HG03097 (cell line): ENCODE data around the gene CEACAM16.
"Not testable (repeated sequence)": the region's sequence is repeated elsewhere in the genome, so short reads cannot be mapped to it uniquely, and the experiment has no call there.

Experiments used
- ATAC-seq: cut with Tn5 transposase; IDR thresholded peaks from one replicate; pipeline ENCODE4 v1.9.1; 2021; ENCODE audit not compliant: unreplicated experiment, low FRiP score

The CEACAM16 gene, protein sequence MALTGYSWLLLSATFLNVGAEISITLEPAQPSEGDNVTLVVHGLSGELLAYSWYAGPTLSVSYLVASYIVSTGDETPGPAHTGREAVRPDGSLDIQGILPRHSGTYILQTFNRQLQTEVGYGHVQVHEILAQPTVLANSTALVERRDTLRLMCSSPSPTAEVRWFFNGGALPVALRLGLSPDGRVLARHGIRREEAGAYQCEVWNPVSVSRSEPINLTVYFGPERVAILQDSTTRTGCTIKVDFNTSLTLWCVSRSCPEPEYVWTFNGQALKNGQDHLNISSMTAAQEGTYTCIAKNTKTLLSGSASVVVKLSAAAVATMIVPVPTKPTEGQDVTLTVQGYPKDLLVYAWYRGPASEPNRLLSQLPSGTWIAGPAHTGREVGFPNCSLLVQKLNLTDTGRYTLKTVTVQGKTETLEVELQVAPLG

DNA sequence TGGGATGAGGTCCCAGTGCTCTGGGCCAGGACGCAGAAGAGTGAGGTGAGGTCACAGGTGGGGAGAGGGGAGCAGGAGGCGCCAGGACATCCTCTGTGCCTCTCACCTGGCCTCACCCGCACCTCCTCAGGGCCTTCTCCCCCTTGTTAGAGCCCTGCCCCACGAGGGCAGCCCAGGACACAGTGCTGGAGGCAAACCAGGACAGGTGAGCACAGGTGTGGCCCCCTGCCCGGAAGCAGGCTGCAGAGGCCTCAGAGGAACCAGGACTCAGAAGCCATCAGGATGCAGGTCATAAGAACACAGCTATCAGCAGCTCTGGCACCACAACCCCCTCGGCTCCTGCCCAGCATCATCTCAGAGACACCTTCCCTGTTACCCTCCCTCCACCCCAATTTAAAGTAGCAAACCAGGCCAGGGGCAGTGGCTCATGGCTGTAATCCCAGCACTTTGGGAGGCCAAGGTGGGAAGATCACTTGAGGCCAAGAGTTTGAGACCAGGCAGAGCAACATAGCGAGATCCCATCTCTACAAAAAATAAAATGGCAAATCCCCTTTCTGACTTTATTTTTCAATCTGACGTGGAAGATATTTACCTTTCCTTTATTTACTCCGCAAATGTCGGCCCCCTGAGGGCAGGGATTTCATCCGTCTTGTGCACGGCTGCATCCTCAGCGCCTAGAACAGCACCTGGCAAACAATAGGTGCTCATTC lies at the start of gene CEACAM16:
Gene CEACAM16, plus strand, starts transcription at position 660 of the 710 bp plus-strand sequence. CDS start 2,306 bp downstream, outside the sequence.
- ATAC-seq, result no peak

- no peak for ATAC-seq
These were observed 49.3 kb upstream of the CEACAM16 start for GRCh38 chr19:44649578-44650145.

DNA sequence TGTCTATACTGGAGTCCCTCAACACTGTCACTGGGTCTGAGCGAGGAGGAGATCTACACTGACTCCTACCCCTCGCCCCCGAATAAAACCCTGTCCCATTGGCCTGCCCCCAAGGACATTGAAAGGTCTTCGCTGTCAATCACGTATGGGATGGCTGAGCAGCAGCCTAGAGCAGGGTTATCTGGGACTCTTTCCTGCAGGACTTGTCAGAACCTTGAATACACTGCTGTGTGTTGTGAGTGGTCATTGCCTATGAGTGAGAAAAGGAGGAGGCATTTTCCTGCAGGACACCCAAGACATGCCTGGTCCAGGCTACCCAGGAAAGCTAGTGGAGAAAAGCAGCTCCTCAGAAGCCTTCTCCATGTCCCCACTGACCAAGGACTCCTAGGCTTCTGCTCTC lies 45.6 kb upstream of the CEACAM16 start:
- ATAC-seq, result no peak

- ATAC-seq, result peak; percentile 73
These were observed 44.8 kb upstream of the CEACAM16 start for GRCh38 chr19:44653977-44654774.

DNA sequence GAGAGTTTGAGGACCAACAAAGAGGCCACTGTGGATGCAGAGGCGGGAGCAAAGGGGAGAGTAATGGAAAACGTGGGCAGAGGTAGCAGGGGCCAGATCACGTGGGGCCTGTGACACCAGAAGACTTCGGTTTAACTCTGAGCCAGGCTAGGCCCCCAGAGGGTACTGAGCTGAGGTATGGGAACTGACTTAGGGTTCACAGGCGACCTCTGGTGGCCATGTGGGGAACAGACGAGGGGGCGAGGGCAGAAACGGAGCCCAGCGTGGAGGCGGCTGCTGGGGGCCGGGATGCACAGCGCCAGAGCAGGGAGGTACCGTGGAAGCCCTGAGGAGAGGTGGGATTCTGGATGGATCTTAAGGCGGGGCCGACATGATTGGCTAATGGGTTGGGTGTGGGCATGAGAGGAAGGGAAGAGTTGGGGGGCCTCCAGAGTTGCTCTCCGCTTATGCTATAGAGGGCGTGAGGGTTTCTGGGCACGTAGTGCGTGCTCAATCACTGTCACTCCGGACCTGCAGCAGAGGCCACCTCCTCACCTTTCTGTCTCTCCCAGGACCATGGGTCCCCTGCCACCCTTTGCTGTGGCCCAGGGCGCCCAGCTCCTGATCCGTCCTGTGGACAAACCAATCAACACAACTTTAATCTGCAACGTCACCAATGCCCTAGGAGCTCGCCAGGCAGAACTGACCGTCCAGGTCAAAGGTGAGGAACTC lies 41.6 kb upstream of the CEACAM16 start:
- ATAC-seq, result no peak

DNA sequence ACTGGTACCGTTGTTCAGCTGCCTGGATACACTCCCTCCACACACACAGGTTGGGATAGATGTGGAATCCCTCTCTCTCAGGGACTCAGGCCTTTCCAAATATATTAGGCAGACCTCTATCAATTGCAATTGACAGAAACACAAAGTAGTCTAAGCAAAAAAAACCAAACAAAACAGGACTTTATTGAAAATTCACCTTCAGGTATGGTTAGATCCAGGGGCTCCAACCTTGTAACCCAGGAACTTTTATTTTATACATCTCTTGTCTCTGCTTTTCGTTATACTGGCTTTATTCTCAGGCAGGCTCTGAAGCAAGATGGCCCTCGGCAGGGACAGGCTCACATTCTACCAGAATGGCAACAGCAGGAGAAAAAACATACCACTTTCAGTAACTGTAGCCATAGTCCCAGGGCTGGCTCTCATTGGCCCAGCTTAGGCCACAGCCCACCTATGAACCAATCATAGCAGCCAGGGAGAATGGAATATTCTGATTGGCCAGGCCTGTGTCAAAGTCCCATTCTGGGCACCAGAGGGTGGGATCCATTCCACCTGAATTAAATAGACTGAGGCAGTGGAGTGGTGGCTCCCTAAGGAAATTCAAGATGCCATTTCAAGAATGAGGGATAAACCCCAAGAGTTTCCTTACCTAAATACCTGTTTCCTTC lies 40.8 kb upstream of the CEACAM16 start:
- no peak for ATAC-seq

- ATAC-seq, result no peak
These were observed 38.9 kb upstream of the CEACAM16 start for GRCh38 chr19:44660081-44660480.

- ATAC-seq, result no peak
These were observed 37.7 kb upstream of the CEACAM16 start for GRCh38 chr19:44661205-44661604.

DNA sequence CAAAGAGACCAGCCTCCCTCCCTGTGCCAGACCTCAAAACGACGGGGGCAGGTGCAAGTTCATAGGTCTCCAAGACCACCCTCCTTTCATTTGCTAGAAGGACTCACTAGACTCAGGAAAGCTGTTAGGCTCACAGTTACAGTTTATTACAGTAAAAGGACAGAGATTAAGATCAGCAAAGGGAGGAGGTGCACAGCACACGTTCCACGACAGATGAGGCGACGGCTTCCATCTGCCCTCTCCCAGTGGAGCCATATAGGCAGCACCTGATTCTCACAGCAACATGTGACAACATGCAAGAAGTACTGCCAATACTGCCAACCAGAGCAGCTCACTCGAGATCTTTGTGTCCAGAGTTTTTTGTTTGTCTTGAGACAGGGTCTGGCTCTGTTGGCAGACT lies 37.0 kb upstream of the CEACAM16 start:
- no peak for ATAC-seq

DNA sequence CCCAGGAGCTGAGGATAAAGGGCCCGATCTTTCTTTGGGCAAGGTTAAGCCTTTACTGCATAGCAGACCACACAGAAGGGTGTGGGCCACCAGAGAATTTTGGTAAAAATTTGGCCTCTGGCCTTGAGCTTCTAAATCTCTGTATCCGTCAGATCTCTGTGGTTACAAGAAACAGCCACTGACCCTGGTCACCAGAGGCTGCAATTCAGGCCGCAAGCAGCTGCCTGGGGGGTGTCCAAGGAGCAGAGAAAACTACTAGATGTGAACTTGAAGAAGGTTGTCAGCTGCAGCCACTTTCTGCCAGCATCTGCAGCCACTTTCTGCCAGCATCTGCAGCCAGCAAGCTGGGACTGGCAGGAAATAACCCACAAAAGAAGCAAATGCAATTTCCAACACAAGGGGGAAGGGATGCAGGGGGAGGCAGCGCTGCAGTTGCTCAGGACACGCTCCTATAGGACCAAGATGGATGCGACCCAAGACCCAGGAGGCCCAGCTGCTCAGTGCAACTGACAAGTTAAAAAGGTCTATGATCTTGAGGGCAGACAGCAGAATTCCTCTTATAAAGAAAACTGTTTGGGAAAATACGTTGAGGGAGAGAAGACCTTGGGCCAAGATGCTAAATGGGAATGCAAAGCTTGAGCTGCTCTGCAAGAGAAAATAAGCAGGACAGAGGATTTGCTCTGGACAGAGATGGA lies 36.1 kb upstream of the CEACAM16 start:
- no peak for ATAC-seq

DNA sequence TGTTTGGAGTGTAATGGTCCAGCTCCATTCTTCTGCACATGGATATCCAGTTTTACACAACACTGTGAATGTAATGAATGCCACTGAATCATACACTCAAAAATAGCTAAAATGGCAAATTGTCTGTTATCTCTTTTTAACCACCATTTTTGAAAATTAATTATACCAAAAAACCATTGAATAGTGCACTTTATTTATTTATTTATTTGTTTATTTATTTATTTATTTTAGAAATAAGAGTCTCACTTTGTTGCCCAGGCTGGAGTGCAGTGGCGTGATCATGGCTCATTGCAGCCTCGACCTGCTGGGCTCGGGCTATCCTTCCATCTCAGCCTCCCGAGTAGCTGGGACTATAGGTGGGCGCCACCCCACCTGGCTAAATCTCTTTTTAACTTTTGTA lies 35.0 kb upstream of the CEACAM16 start:
- no peak for ATAC-seq

DNA sequence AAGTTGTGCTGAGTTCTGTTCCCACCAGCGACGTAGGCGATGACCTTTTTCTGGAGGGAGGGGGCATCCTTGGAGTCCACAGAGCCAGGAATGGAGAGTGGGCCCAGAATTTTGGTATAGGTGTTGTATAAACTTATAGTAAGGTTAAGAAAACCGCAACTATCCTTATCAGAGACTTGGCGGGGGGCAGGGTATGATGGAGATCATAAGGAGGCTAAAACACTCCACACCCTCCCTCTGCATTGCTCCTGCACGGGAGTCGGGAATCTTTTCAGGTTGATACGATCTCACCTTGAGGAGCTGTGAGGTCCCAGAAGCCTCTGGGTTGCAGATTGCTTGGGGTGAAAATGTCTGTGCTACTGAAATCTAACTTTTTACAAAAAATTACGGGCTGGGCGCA lies 34.0 kb upstream of the CEACAM16 start:
- ATAC-seq, result no peak

- no peak for ATAC-seq
These were observed 31.9 kb upstream of the CEACAM16 start for GRCh38 chr19:44666852-44667556.

- no peak for ATAC-seq
These were observed 29.8 kb upstream of the CEACAM16 start for GRCh38 chr19:44668985-44669764.

DNA sequence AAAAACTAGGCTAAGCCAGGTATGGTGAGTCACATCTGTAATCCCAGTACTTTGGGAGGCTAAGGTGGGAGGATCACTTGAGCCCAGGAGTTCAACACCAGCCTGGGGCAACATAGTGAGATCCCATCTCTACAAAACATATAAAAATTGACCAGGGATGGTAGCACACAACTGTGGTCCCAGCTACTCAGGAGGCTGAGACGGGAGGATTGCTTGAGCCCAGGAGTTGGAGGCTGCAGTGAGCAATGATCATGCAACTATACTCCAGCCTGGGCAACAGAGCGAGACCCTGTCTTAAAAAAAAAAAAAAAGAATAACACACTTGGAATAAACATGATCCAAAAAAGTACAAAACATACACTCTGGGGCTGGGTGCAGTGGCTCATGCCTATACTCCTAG lies 28.9 kb upstream of the CEACAM16 start:
- not testable (repeated sequence) for ATAC-seq

GRCh38 chr19:44671400-44671799 lies 27.6 kb upstream of the CEACAM16 start, which contains the start of gene CEACAM19:
CEACAM19 (plus strand) TSS chr19:44671482; CDS start chr19:44671932, 450 bp downstream.
- ATAC-seq, result no peak

GRCh38 chr19:44672226-44672625 lies 26.7 kb upstream of the CEACAM16 start:
- ATAC-seq, result no peak

GRCh38 chr19:44673510-44673909 lies 25.4 kb upstream of the CEACAM16 start:
- no peak for ATAC-seq
